Astrocyte (in vitro differentiated cells and primary cell): ENCODE data around the gene TNPO1. TPM values are rescaled to one million over a fixed set of nuclear protein-coding genes. Genes with fewer than 3 reads are reported as not detected.

ENCODE experiments used
- DNase-seq: peaks from one replicate; pipeline ENCODE4 v3.0.0-alpha.2; 2010; ENCODE audit warnings: low read depth
- FAIRE-seq: peaks from 2 replicates; lab custom pipeline; 2011; peaks lifted over from hg19 to GRCh38; lab: Jason Lieb, UNC
- H2AFZ ChIP-seq: 2 replicates; pipeline ENCODE4 v1.6.0; 2012; ENCODE audit warnings: low read depth, low read length, inconsistent platforms
- H3K27ac ChIP-seq: 2 replicates; pipeline ENCODE4 v1.5.1; 2011; ENCODE audit warnings: low read depth, low read length, inconsistent platforms
- H3K27me3 ChIP-seq: 2 replicates; pipeline ENCODE4 v1.6.0; 2011; ENCODE audit warnings: low read length, inconsistent platforms; ENCODE audit not compliant: insufficient read depth
- H3K36me3 ChIP-seq: 2 replicates; pipeline ENCODE4 v1.5.1; 2011; ENCODE audit warnings: low read length, inconsistent platforms; ENCODE audit not compliant: insufficient read depth
- H3K4me1 ChIP-seq: 2 replicates; pipeline ENCODE4 v1.5.1; 2011; ENCODE audit warnings: low read length, inconsistent platforms; ENCODE audit not compliant: insufficient read depth
- H3K4me2 ChIP-seq: 2 replicates; pipeline ENCODE4 v1.6.0; 2012; ENCODE audit warnings: low read length, inconsistent platforms
- H3K4me3 ChIP-seq: 2 replicates; pipeline ENCODE4 v1.5.1; 2011; ENCODE audit warnings: low read depth, mild to moderate bottlenecking, low read length, inconsistent platforms; ENCODE audit not compliant: insufficient read depth
- H3K79me2 ChIP-seq: 2 replicates; pipeline ENCODE4 v1.6.0; 2012; ENCODE audit warnings: mild to moderate bottlenecking, low read length, inconsistent platforms; ENCODE audit not compliant: insufficient read depth
- H3K9ac ChIP-seq: 2 replicates; pipeline ENCODE4 v1.6.0; 2012; ENCODE audit warnings: mild to moderate bottlenecking, low read length, inconsistent platforms
- H3K9me3 ChIP-seq: 2 replicates; pipeline ENCODE4 v1.5.1; 2012; ENCODE audit warnings: low read depth, mild to moderate bottlenecking, low read length, inconsistent platforms; ENCODE audit not compliant: insufficient read depth
- H4K20me1 ChIP-seq: 2 replicates; pipeline ENCODE4 v1.6.0; 2012; ENCODE audit warnings: low read length, inconsistent platforms; ENCODE audit not compliant: insufficient read depth
- H3K27ac Mint-ChIP-seq: one replicate; pipeline ENCODE4 v1.8.0; 2021; ENCODE audit warnings: mild to moderate bottlenecking, mixed read lengths; ENCODE audit not compliant: unreplicated experiment
- H3K27me3 Mint-ChIP-seq: one replicate; pipeline ENCODE4 v1.8.0; 2021; ENCODE audit warnings: low read depth, mixed read lengths; ENCODE audit not compliant: unreplicated experiment
- H3K36me3 Mint-ChIP-seq: one replicate; pipeline ENCODE4 v1.8.0; 2021; ENCODE audit warnings: low read depth, mixed read lengths; ENCODE audit not compliant: unreplicated experiment
- H3K4me1 Mint-ChIP-seq: one replicate; pipeline ENCODE4 v1.8.0; 2021; ENCODE audit warnings: low read depth, mixed read lengths; ENCODE audit not compliant: unreplicated experiment
- H3K4me3 Mint-ChIP-seq: one replicate; pipeline ENCODE4 v1.8.0; 2021; ENCODE audit warnings: mild to moderate bottlenecking, moderate library complexity, mixed read lengths; ENCODE audit not compliant: unreplicated experiment
- H3K9me3 Mint-ChIP-seq: one replicate; pipeline ENCODE4 v1.8.0; 2021; ENCODE audit warnings: mild to moderate bottlenecking, mixed read lengths; ENCODE audit not compliant: unreplicated experiment
- CTCF ChIP-seq: IDR thresholded peaks from 2 replicates; pipeline ENCODE4 v1.5.1; 2011; ENCODE audit warnings: low read depth, mild to moderate bottlenecking, inconsistent platforms, low read length, moderate library complexity; ENCODE audit not compliant: insufficient read depth
- EZH2 ChIP-seq: IDR thresholded peaks from 2 replicates; pipeline ENCODE4 v1.6.1; 2012; ENCODE audit warnings: mild to moderate bottlenecking, low read length, inconsistent platforms; ENCODE audit not compliant: insufficient read depth
- total RNA-seq: library from RNA; stranded (reverse); gene quantifications from 2 replicates; pipeline ENCODE4 v1.2.1, GENCODE V29; 2021

The TNPO1 gene
- total RNA-seq, 1 donor from 2014 or later: 184 TPM

- no peak overlapping the region for H3K9ac ChIP-seq
- H3K27me3 ChIP-seq: no peaks in the 10 kb centered on the region
- Mint-ChIP-seq H3K4me1 (peaks cover 2% of the 10 kb centered on the region), H3K4me3 (no peak overlapping the region), H3K9me3 (peaks cover under 1% of the 10 kb centered on the region), H3K27me3 (no peaks in the 10 kb centered on the region), H3K27ac (no peak overlapping the region), H3K36me3 (peaks cover under 1% of the 10 kb centered on the region)
- no peak overlapping the region for H3K4me3 ChIP-seq
- TF ChIP-seq EZH2: no peak
- TF ChIP-seq CTCF: peak; percentile 23
- no peak overlapping the region for H2AFZ ChIP-seq
- no peaks in the 10 kb centered on the region for H3K4me1 ChIP-seq
- no peak for FAIRE-seq
- H3K9me3 ChIP-seq: no peaks in the 10 kb centered on the region
- H4K20me1 ChIP-seq: no peaks in the 10 kb centered on the region
- peak; percentile 20 for DNase-seq
- no peak overlapping the region for H3K27ac ChIP-seq
- H3K4me2 ChIP-seq: no peak overlapping the region
- H3K36me3 ChIP-seq: no peaks in the 10 kb centered on the region
- H3K79me2 ChIP-seq: no peaks in the 10 kb centered on the region
Observed at GRCh38 chr5:72920690-72921502, 104.4 kb downstream of the TNPO1 start.

- no peaks in the 10 kb centered on the region for H3K27me3 Mint-ChIP-seq
- no peaks in the 10 kb centered on the region for H4K20me1 ChIP-seq
- H3K4me1 Mint-ChIP-seq: peaks cover 2% of the 10 kb centered on the region
- FAIRE-seq (no peak), DNase-seq (no peak)
- H3K4me1 ChIP-seq: no peaks in the 10 kb centered on the region
- H3K4me3 Mint-ChIP-seq: no peak overlapping the region
- no peak overlapping the region for H3K27ac Mint-ChIP-seq
- no peak overlapping the region for H3K9ac ChIP-seq
- H3K4me2 ChIP-seq: no peak overlapping the region
- peaks cover 8% of the 10 kb centered on the region for H3K9me3 Mint-ChIP-seq
- no peaks in the 10 kb centered on the region for H3K36me3 ChIP-seq
- no peaks in the 10 kb centered on the region for H3K27me3 ChIP-seq
- H2AFZ ChIP-seq: no peak overlapping the region
- H3K36me3 Mint-ChIP-seq: peaks cover 2% of the 10 kb centered on the region
- TF ChIP-seq CTCF (no peak), EZH2 (no peak)
- no peak overlapping the region for H3K4me3 ChIP-seq
- no peak overlapping the region for H3K27ac ChIP-seq
- no peaks in the 10 kb centered on the region for H3K79me2 ChIP-seq
- H3K9me3 ChIP-seq: no peaks in the 10 kb centered on the region
Observed at GRCh38 chr5:72921886-72922285, 105.4 kb downstream of the TNPO1 start.

- Histone ChIP-seq H3K36me3 (no peaks in the 10 kb centered on the region), H3K4me1 (no peaks in the 10 kb centered on the region), H2AFZ (no peak overlapping the region), H3K27me3 (no peaks in the 10 kb centered on the region), H4K20me1 (no peaks in the 10 kb centered on the region), H3K79me2 (no peaks in the 10 kb centered on the region), H3K4me3 (no peak overlapping the region), H3K27ac (no peak overlapping the region), H3K9ac (no peak overlapping the region), H3K4me2 (no peak overlapping the region), H3K9me3 (no peaks in the 10 kb centered on the region)
- TF ChIP-seq EZH2: no peak
- no peak for TF ChIP-seq CTCF
- Mint-ChIP-seq H3K9me3 (peaks cover 8% of the 10 kb centered on the region), H3K4me3 (no peak overlapping the region), H3K4me1 (peaks cover 2% of the 10 kb centered on the region), H3K27me3 (no peaks in the 10 kb centered on the region), H3K27ac (no peak overlapping the region), H3K36me3 (peaks cover 2% of the 10 kb centered on the region)
- FAIRE-seq (no peak), DNase-seq (no peak)
Observed at GRCh38 chr5:72922422-72922821, 106.0 kb downstream of the TNPO1 start.
